Activated CD4-positive, alpha-beta T cell treated with anti-CD3 and anti-CD28 coated beads for 36 hours (primary cell): Measurements from ENCODE around the gene HGF. TPM values are rescaled to one million over a fixed set of nuclear protein-coding genes. Genes with fewer than 3 reads are reported as not detected.

Source experiments
- ATAC-seq: fragments of 200-7000 bp; cut with Tn5 transposase; one replicate; pipeline ENCODE4 v1.10.0; 2021; ENCODE audit warnings: mild to moderate bottlenecking, moderate library complexity
- CTCF ChIA-PET: fragments of 350-600 bp; sonication (Branson Sonifier 250); formaldehyde crosslinking; loops from one replicate; lab custom pipeline; 2021; ENCODE audit warnings: antibody characterized with exemption; lab: Charles Lee
- POLR2A ChIA-PET: fragments of 350-600 bp; sonication (Branson Sonifier 250); formaldehyde crosslinking; loops from one replicate; lab custom pipeline; 2021; ENCODE audit warnings: antibody characterized with exemption, inconsistent platforms; lab: Charles Lee
- DNase-seq: peaks from one replicate; pipeline ENCODE4 v3.0.0-alpha.2; 2020
- H3K27ac Mint-ChIP-seq: one replicate; pipeline ENCODE4 v1.8.0; 2021; ENCODE audit warnings: mixed read lengths
- H3K27me3 Mint-ChIP-seq: one replicate; pipeline ENCODE4 v1.8.0; 2021; ENCODE audit warnings: mixed read lengths
- H3K36me3 Mint-ChIP-seq: one replicate; pipeline ENCODE4 v1.8.0; 2021; ENCODE audit warnings: low read depth, mixed read lengths
- H3K4me1 Mint-ChIP-seq: one replicate; pipeline ENCODE4 v1.8.0; 2021; ENCODE audit warnings: mixed read lengths
- H3K4me3 Mint-ChIP-seq: one replicate; pipeline ENCODE4 v1.8.0; 2021; ENCODE audit warnings: mild to moderate bottlenecking, moderate library complexity, mixed read lengths
- H3K9me3 Mint-ChIP-seq: one replicate; pipeline ENCODE4 v1.8.0; 2021; ENCODE audit warnings: low read depth, mixed read lengths
- intact Hi-C, 2 experiments: fragments of 100-400 bp; cut with DNase I in 1 of 2; cut with micrococcal nuclease in 1 of 2; formaldehyde crosslinking; loops; one replicate each; pipeline versions ENCODE4 v1.14.2 to v1.15.1; 2022 to 2024; cut with DNase I, micrococcal nuclease
- total RNA-seq, 2 experiments: library from RNA; stranded (reverse); gene quantifications; one replicate each; pipeline ENCODE4 v1.2.3, GENCODE V29; 2021

Gene HGF
- total RNA-seq, 2 experiments from 2014 or later, result not detected

DNA sequence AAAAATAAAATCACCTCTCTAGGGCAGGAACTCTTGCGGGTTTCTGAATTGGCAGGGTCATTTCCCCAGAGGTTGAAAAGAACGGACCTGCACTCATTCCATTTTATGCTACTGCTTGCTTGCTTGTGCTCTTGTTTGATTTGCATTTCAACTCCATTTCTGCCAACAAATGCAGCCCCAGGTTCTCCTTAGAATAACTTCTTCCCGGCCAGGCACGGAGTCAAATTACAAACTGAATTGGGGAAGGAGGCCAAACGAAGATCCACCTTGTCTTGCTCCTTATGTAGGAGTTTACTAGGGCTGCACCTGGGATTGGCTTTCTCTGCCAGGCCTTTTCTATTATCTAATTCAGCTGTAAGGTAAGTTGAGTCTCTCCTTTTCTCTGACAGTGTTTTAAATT, 79.6 kb downstream of the HGF start:
- H3K27ac Mint-ChIP-seq, result no peak overlapping the region
- no peaks in the 10 kb centered on the region for H3K27me3 Mint-ChIP-seq
- POLR2A ChIA-PET, result no interaction called here
- CTCF ChIA-PET, result no interaction called here
- no peaks in the 10 kb centered on the region for H3K4me1 Mint-ChIP-seq
- DNase-seq (no peak), ATAC-seq (no peak)
- H3K9me3 Mint-ChIP-seq, result no peaks in the 10 kb centered on the region
- intact Hi-C loops, result no loop called here
- no peaks in the 10 kb centered on the region for H3K36me3 Mint-ChIP-seq
- H3K4me3 Mint-ChIP-seq, result no peak overlapping the region

DNA sequence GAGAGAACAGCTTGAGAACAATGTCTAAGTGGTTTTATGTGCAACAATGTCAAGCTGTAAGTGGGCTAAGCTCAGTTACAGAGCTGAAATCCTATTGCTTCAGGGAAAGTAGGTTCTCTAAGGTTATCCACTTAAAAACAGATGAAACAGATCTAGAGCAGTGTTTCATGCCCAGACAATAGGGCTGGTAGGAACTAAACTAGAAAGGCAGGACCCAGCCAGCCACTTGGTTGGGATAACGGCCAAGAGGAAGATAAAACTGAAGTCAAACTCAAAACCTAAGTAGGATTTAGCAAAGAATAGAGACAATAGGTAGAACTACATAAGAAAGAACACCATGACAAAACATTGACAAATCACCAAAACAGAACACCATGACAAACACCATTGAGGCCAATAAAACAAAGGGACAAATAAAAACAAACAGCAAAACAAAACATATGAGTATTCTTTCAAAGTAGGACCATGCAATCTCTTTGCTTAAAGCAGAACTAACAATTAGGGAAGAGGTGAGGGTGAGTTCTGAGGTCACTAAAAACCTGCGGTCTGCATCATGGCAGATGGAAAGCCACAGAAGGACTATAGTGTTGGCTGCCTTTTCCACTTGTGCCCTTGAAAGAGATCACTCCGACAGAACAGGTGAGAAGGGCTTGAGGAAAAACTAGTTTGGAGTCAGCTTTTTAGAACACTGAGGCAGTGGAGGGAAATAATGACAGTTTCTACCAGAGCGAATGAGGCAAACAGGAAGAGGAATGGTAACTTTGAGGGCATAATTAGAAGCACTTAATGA, 81.0 kb downstream of the HGF start:
- CTCF ChIA-PET, result interaction anchor here (0.7 kb wide), 1 partner anchor 98 kb away, joined by 3 read pairs; no protein-coding TSS in a partner anchor
- intact Hi-C loops, result no loop called here
- H3K9me3 Mint-ChIP-seq, result no peaks in the 10 kb centered on the region

DNA sequence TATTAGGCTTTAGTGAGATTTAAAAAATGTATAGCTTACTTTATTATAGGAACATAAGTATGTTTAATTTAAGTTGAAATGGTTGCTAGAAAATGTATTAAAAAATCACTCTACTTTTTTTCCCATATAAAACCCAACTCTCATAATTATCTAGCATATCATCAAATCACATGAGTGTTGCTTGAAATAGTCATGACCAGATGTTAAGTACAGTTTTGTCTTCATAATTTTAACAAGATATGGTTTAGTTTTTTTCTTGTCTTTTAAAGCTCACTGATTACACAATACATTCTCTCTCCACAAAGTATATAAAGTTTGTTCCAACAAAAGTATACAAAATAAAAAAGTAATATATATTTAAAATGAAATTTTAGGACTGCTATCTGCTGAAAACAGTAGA, 82.8 kb downstream of the HGF start:
- ChIA-PET CTCF (no interaction called here), POLR2A (interaction anchor here (0.6 kb wide), 1 partner anchor 11 kb away, joined by 3 read pairs; no protein-coding TSS in a partner anchor)
- intact Hi-C loops, result no loop called here
- H3K36me3 Mint-ChIP-seq, result no peaks in the 10 kb centered on the region
- H3K9me3 Mint-ChIP-seq, result no peaks in the 10 kb centered on the region
- ATAC-seq (no peak), DNase-seq (no peak)
- H3K27me3 Mint-ChIP-seq, result no peaks in the 10 kb centered on the region
- no peaks in the 10 kb centered on the region for H3K4me1 Mint-ChIP-seq
- no peak overlapping the region for H3K27ac Mint-ChIP-seq
- no peak overlapping the region for H3K4me3 Mint-ChIP-seq

More for the DNA sequence above, 81.0 kb downstream of the HGF start:
- Mint-ChIP-seq H3K4me3 (no peak overlapping the region), H3K27me3 (no peaks in the 10 kb centered on the region), H3K27ac (no peak overlapping the region), H3K36me3 (no peaks in the 10 kb centered on the region), H3K4me1 (no peaks in the 10 kb centered on the region)
- POLR2A ChIA-PET, result interaction anchor here (0.6 kb wide), 1 partner anchor 33 kb away, joined by 4 read pairs; no protein-coding TSS in a partner anchor
- ATAC-seq (no peak), DNase-seq (no peak)

DNA sequence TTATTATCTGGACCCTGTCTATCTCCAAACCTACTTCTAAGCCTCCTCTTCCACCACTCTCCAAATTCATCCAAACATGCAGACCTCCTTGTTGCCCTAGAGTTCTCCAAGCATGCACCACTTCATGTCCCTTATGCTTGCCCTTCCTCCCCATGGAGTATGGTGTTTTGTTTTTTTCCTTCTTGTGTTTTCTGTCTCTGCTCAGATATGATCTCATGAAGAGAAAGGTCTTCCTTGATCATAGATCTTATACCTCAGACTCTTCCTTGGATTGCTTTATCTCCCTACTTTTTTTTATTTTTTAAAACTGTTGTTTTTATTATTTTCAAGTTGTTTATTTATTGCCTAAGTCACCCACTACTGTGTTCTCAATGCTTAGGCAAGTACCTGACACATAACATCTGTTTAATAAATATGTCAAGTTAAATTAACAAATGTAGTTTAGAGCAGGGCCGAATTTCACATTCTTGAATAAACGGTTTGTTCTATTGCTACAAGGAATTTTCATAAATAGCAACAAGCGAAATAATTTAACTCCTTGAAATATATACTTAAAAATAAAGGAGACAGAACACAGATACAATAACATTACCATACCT, 84.5 kb downstream of the HGF start:
- Mint-ChIP-seq H3K36me3 (no peaks in the 10 kb centered on the region), H3K9me3 (no peaks in the 10 kb centered on the region), H3K27me3 (no peaks in the 10 kb centered on the region), H3K27ac (no peak overlapping the region), H3K4me1 (no peaks in the 10 kb centered on the region), H3K4me3 (no peak overlapping the region)
- intact Hi-C loops, result no loop called here
- CTCF ChIA-PET, result no interaction called here
- POLR2A ChIA-PET, result no interaction called here
- DNase-seq (no peak), ATAC-seq (no peak)

DNA sequence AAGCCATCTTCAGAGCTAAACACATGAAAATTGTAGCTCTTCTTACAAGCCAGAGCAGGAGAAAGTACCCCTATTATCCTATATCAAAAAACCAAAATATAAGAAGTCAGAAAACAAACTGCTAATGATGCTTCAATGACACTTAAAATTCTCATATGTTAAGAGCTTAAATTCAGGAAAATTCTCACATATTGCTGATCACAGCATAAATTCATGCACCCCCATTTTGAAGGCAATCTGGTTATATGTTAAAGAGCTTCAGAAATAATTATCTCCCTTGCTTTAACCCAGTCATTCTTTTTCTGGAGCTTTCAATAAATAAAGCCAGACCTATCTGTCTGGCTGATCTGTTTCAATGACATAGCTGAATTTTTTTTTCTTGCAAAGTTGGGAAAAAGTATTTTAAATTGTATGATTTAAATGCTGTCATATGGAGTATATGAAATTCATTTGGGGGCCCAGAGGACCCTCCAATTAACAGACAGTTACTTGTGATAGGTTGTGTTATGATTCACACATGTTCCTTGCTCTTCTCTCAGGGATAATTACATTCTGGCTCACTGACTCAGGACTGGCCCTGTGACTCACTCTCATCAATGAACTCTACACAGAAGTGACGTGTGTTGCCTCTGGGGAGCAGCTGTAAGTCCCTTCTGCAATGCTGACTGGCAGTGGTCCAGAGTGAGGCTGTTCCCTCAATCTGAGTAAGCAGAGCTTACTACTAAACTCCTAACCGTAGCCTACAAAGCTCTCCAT, 85.2 kb downstream of the HGF start:
- Mint-ChIP-seq H3K36me3 (no peaks in the 10 kb centered on the region), H3K4me1 (no peaks in the 10 kb centered on the region), H3K9me3 (no peaks in the 10 kb centered on the region), H3K4me3 (no peak overlapping the region), H3K27me3 (no peaks in the 10 kb centered on the region), H3K27ac (no peak overlapping the region)
- ChIA-PET CTCF (no interaction called here), POLR2A (no interaction called here)
- ATAC-seq, result peak; percentile 58
- intact Hi-C loops, result no loop called here
- peak; percentile 20 for DNase-seq

DNA sequence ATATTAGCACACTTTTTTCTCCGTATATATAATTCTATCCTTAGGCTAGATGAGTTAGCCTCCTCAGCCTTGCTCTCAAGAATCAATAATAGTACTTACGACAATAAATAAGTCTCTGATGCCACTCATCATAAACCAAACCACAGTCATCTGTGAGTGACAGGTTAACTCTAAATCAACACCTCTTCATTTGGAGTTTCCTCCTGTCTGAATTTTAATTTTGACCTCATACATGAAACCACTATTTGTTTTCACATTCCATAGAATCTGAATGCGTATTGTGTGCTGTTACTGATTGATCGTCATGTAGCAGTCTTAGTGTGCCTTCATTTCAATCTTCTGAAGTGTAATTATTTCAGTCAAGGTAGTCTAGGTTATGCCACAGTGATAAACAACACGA, 85.8 kb downstream of the HGF start:
- ATAC-seq (no peak), DNase-seq (no peak)
- ChIA-PET CTCF (no interaction called here), POLR2A (no interaction called here)
- intact Hi-C loops, result no loop called here
- Mint-ChIP-seq H3K4me3 (no peak overlapping the region), H3K9me3 (no peaks in the 10 kb centered on the region), H3K4me1 (no peaks in the 10 kb centered on the region), H3K27me3 (no peaks in the 10 kb centered on the region), H3K27ac (no peak overlapping the region), H3K36me3 (no peaks in the 10 kb centered on the region)

DNA sequence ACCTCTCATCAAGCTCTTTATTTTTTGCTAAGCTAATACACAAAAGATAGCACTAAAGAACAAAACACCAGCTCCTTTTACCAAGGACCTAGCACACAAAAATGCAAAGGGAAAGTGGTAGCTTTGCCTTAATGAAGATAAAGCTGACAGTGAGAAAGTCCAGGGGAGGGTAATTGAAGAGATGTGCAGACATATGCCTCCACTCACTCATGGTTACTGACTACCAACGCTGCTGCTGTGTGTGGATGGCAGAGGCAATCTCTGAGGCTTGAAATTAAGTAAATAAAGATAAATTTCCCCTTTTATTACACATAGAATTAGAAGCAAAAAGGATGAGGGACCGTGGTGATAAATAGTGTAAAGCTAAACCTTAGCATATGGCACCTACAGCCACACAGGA, 87.0 kb downstream of the HGF start:
- no peaks in the 10 kb centered on the region for H3K9me3 Mint-ChIP-seq
- no peaks in the 10 kb centered on the region for H3K27me3 Mint-ChIP-seq
- no peak overlapping the region for H3K4me3 Mint-ChIP-seq
- H3K36me3 Mint-ChIP-seq, result no peaks in the 10 kb centered on the region
- ChIA-PET POLR2A (no interaction called here), CTCF (no interaction called here)
- no peak overlapping the region for H3K27ac Mint-ChIP-seq
- ATAC-seq, result no peak
- no peaks in the 10 kb centered on the region for H3K4me1 Mint-ChIP-seq
- intact Hi-C loops, result no loop called here
- no peak for DNase-seq

DNA sequence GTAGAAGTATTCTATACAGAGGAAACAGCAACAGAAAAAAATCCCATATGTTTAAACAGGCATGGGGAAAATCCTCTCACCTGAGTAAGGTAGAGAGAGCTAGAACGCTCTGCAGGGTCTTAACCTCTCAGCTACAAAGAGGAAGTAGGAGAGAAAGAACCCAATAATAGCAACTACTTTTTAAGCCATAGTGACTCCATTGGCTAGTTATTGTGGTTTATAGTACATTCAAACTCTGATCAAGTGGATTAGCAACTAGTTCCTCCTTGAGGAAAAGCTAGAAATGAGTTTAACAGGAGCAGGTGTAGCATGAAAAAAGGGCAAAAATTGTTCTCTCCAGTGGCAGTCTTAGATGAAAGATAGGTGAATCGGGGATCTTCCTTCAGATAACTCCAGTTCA, 89.7 kb downstream of the HGF start:
- POLR2A ChIA-PET, result no interaction called here
- H3K36me3 Mint-ChIP-seq, result no peaks in the 10 kb centered on the region
- H3K4me1 Mint-ChIP-seq, result no peaks in the 10 kb centered on the region
- peaks cover 2% of the 10 kb centered on the region for H3K9me3 Mint-ChIP-seq
- H3K27me3 Mint-ChIP-seq, result no peaks in the 10 kb centered on the region
- no peak overlapping the region for H3K4me3 Mint-ChIP-seq
- intact Hi-C loops, result no loop called here
- H3K27ac Mint-ChIP-seq, result no peak overlapping the region
- ATAC-seq (no peak), DNase-seq (no peak)
- CTCF ChIA-PET, result no interaction called here

DNA sequence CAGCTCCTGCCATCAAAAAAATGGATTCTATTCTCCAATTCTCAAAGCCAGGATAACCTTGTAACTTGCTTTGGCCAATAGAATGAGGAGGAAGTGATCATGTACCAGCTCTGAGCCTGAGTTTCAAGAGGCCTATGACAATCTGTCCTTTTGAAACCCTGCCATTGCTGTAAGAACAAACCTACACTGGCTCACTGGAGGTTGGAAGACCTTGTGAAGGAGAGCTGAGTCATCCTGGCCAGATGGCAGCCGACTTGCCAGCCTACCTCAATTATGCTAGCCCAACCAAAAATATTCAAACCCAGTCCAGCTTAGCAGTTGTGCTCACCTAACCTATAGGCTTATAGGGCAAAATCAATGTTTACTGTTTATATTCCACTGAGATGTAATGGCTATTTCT, 93.0 kb downstream of the HGF start:
- no peak for DNase-seq
- Mint-ChIP-seq H3K27ac (no peak overlapping the region), H3K4me1 (no peaks in the 10 kb centered on the region), H3K27me3 (no peaks in the 10 kb centered on the region), H3K4me3 (no peak overlapping the region), H3K9me3 (peaks cover 2% of the 10 kb centered on the region), H3K36me3 (no peaks in the 10 kb centered on the region)
- CTCF ChIA-PET, result interaction anchor here (0.6 kb wide), 1 partner anchor 27 kb away, joined by 3 read pairs; no protein-coding TSS in a partner anchor
- POLR2A ChIA-PET, result no interaction called here
- intact Hi-C loops, result no loop called here
- ATAC-seq, result no peak

DNA sequence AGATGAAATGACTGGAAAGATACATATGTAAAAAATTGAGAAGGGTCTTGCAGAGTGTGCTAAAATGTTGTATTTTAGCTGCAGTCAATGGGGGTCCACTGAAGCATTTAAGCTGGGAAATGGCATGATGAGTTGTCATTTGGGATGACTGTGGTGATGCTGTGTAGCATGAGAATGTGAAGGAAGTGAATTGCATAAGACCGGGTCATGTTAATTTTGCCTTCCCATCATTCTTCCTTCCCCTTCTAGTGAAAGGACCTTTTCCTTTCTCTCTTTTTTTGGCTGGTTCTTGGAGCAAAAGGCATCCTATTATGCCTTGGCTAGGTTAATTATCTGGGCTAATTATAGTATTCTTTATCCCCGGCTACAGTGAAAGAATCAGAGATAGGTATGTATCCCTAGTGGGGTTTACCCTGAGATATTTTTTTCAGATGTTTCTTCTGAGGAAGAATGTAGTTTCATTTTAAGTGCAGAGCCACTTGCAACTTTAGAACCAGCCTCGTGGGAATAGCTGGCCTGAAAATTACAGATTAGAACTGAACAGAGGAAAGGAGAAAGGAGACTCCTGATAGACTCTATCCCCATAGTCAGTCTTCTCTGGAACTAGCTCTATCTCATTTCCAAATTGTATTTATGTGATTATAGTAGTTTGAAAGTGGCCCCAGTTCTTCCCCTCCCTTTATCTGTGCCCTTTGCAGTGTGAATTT, 93.6 kb downstream of the HGF start:
- Mint-ChIP-seq H3K9me3 (peaks cover 2% of the 10 kb centered on the region), H3K27me3 (no peaks in the 10 kb centered on the region), H3K4me3 (no peak overlapping the region), H3K36me3 (no peaks in the 10 kb centered on the region), H3K4me1 (no peaks in the 10 kb centered on the region), H3K27ac (no peak overlapping the region)
- POLR2A ChIA-PET, result no interaction called here
- intact Hi-C loops, result no loop called here
- DNase-seq (no peak), ATAC-seq (no peak)
- CTCF ChIA-PET, result no interaction called here

DNA sequence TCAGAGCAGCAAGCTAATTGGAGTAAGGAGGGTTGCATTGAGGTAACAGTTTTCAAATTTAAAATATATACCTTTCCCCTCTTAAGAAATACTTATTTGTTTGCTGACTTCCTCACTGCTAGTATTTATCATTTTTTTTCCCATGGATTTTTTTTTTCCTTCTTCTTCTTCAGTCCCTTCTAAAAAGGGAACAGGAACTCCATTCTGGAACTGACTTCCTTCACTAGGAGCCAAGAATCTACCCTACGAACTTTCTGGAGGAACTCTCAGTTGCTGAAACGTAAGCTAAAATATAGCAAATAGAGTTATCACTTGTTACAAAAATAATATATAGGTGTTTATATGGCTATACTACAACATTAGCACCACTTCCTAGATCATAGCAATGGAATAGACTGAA, 95.4 kb downstream of the HGF start:
- ChIA-PET POLR2A (no interaction called here), CTCF (no interaction called here)
- no peaks in the 10 kb centered on the region for H3K4me1 Mint-ChIP-seq
- no peak overlapping the region for H3K27ac Mint-ChIP-seq
- peaks cover 2% of the 10 kb centered on the region for H3K9me3 Mint-ChIP-seq
- DNase-seq (no peak), ATAC-seq (no peak)
- H3K36me3 Mint-ChIP-seq, result no peaks in the 10 kb centered on the region
- H3K4me3 Mint-ChIP-seq, result no peak overlapping the region
- no peaks in the 10 kb centered on the region for H3K27me3 Mint-ChIP-seq
- intact Hi-C loops, result no loop called here
